Fibroblast of mammary gland (primary cell): ENCODE measurements around the gene F7.

Source experiments
- DNase-seq: peaks from one replicate; pipeline ENCODE4 v3.0.0-alpha.2; 2010; ENCODE audit warnings: low read depth
- H3K4me3 ChIP-seq: 2 replicates; pipeline ENCODE4 v1.5.1; 2011; ENCODE audit warnings: low read depth, mild to moderate bottlenecking, low read length, moderate library complexity; ENCODE audit not compliant: control insufficient read depth
- TF ChIP-seq, protein P1 (sequence below): conservative IDR thresholded peaks from 2 replicates; pipeline ENCODE4 v1.5.1; 2011; ENCODE audit warnings: low read depth, low read length, inconsistent platforms; ENCODE audit not compliant: control insufficient read depth, insufficient read depth

The F7 gene

DNA sequence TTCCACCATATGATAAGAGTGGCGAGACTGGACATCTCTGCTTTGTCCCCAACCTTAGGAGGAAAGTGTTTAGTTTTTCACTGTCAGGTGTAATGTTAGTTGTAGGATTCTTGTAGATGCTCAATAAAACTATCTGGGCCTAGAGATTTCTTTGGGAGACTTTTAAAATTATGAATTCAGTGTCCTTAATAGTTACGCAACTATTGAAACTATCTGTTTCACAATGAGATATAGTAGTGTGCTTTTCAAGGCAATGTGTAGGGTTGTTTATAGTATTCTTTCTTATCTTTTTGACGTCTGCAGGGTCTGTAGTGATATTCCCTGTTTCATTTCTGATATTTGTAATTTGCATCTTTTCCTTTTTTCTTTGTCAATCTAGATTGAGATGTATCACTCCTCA is 33.2 kb upstream of the F7 start:
- no peak overlapping the region for H3K4me3 ChIP-seq
- TF ChIP-seq, protein P1, sequence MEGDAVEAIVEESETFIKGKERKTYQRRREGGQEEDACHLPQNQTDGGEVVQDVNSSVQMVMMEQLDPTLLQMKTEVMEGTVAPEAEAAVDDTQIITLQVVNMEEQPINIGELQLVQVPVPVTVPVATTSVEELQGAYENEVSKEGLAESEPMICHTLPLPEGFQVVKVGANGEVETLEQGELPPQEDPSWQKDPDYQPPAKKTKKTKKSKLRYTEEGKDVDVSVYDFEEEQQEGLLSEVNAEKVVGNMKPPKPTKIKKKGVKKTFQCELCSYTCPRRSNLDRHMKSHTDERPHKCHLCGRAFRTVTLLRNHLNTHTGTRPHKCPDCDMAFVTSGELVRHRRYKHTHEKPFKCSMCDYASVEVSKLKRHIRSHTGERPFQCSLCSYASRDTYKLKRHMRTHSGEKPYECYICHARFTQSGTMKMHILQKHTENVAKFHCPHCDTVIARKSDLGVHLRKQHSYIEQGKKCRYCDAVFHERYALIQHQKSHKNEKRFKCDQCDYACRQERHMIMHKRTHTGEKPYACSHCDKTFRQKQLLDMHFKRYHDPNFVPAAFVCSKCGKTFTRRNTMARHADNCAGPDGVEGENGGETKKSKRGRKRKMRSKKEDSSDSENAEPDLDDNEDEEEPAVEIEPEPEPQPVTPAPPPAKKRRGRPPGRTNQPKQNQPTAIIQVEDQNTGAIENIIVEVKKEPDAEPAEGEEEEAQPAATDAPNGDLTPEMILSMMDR: no peak
- no peak for DNase-seq

DNA sequence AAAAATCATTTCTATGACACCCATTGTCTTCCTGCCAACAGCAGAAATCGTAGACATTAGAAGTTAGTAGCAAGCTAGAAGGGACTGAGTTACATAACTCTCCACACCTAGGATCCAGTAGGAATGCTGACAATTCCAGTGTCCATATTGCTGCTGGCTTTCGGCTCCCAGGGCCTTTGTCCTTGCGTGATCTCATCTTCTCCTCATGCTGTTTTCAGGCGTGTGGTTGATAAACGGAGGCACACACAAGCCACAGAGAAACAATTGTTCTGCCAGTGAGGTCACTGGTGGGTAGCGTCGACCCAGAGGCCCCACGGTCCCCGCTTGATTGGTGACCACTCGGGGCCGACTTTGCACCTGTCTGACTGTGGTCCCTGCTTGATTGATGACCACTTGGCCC is 31.6 kb upstream of the F7 start:
- TF ChIP-seq, protein P1: no peak
- no peak for DNase-seq
- H3K4me3 ChIP-seq: no peak overlapping the region

DNA sequence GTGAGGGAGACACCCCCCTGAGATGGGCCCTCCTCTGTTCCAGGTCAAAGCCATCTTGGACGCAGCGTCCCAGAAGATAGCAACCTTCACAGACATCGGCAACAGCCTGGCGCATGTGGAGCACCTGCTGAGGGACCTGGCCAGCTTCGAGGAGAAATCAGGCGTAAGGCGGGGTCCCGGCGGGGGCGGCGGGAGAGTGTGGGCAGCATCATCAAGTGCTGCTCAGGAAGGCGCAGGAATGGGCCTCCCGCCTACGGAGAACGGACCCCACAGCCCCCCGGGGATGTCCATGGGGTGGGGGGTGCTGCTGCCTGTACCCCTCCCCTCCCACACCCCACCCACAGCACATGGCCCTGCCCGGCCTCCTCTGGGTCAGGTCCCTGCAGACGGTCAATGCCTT is 31.2 kb upstream of the F7 start:
- no peak for DNase-seq
- no peak overlapping the region for H3K4me3 ChIP-seq
- TF ChIP-seq, protein P1: no peak

DNA sequence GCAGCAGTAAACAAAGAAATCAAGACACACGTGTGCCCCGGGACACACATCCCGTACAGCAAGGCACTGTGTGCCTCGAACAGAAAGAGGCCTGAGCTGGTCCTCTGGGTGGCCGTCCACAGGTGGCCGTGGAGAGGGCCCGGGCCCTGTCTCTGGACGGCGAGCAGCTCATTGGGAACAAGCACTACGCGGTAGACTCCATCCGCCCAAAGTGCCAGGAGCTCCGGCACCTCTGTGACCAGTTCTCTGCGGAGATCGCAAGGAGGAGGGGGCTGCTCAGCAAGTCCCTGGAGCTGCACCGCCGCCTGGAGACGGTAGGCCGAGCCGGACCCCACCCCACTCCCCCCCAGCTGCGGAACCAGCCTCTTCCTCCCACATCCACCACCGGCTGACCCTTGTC is 30.7 kb upstream of the F7 start:
- no peak for DNase-seq
- H3K4me3 ChIP-seq: no peak overlapping the region
- TF ChIP-seq, protein P1: no peak

DNA sequence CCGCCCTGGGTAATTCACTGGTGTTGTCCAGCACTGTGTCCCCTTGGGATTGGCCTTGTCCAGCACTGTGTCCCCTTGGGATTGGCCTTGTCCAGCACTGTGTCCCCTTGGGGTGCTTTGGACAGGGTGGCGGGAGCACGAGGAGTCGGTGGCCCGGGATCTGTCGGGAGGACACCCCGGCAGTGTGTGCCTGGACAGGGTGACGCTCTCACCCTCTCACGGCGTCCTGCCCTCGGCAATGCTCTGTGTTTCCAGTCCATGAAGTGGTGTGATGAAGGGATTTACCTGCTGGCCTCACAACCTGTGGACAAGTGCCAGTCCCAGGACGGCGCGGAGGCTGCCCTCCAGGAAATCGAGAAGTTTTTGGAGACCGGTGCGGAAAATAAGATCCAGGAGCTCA is 29.9 kb upstream of the F7 start:
- no peak for DNase-seq
- TF ChIP-seq, protein P1: no peak
- no peak overlapping the region for H3K4me3 ChIP-seq

DNA sequence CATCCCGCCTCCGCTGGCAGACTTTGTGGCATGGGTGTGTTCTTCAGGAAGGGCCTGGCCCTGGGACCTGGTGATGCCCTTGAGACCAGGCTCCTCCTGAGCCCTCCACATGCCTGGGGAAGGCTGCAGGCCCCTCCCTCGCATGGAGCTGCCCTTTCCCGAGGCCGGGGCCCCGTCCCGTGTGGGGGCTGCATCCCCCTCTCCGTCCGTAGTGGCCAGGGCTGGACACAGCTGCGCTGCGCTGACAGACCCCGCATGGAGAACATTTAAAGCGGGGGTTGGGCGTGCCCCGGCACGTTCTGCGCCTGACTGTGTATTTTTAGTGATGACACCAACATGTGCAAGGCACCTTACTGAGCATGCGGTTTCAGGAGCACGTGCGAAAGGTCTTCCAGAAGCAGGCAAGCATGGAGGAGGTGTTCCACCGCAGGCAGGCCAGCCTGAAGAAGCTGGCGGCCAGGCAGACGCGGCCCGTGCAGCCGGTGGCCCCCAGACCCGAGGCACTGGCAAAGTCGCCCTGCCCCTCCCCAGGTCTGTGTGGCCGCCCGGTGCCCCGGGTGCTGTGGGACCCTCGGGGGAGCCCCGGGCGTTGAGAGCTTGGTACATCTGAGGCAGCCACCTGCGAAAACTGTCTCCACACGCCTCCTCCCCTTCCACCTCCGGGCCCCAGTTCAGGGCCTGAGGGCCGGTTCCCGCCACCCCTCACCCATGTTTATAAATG is 28.8 kb upstream of the F7 start:
- no peak overlapping the region for H3K4me3 ChIP-seq
- TF ChIP-seq, protein P1: no peak
- DNase-seq: no peak

DNA sequence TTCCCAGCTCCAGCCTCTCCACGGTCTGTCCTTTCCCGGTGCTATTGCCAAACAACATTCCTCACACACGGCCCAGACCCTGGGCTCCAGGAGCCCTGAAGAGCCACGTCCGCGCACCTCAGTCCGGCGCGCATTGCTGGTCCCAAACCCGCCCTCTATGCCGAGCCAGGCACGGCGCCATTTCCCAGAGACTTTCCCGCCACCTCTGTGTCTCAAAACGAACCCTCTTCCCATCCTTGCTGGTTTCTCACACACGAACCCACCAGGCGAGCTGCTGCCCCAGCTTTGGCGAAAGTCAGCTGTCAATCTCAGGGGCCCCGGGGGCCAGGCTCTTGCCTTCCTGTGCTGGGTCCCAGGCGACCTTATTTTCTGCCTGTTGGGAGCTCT is 28.0 kb upstream of the F7 start:
- DNase-seq: no peak
- TF ChIP-seq, protein P1: no peak
- H3K4me3 ChIP-seq: no peak overlapping the region
